HCT116 (cell line): Measurements from ENCODE around the gene SEMA3G. TPM values are rescaled to one million over a fixed set of nuclear protein-coding genes. Genes with fewer than 3 reads are reported as not detected.

Experiments used
- ATAC-seq: fragments of 200-7000 bp; cut with Tn5 transposase; 2 replicates; pipeline ENCODE4 v1.9.1; 2020; ENCODE audit warnings: mild to moderate bottlenecking, moderate library complexity
- BruUV-seq: library from RNA; stranded (reverse); fragments of 400-500 nt; replicated peaks from 2 replicates; lab custom pipeline; 2021; lab: Mats Ljungman, UMichigan
- CTCF ChIA-PET: fragments of 300-600 bp; sonication (Branson Sonifier 250); formaldehyde crosslinking; loops from one replicate; lab custom pipeline; 2021; ENCODE audit warnings: antibody characterized with exemption; lab: Charles Lee
- POLR2A ChIA-PET: fragments of 300-600, 350-600 bp; sonication (Branson Sonifier 250); formaldehyde crosslinking; loops from one replicate; lab custom pipeline; 2021; ENCODE audit warnings: antibody characterized with exemption; lab: Charles Lee
- RAD21 ChIA-PET, 2 experiments: fragments of 300-600 bp; sonication (Branson Sonifier 250); formaldehyde crosslinking; loops; one replicate each; lab custom pipeline; 2023; ENCODE audit warnings: low total read pairs in 2 of 2; ENCODE audit not compliant: uncharacterized antibody in 2 of 2, unreplicated experiment in 2 of 2, low non-redundant PET in 1 of 2; lab: Charles Lee
- DNase-seq: peaks from one replicate; pipeline ENCODE4 v3.0.0-alpha.2; 2010; ENCODE audit warnings: low read depth, low spot score
- H2AFZ ChIP-seq: fragments of 200-600 bp; shearing (Covaris generic), sonication (generic); 2 replicates; pipeline ENCODE4 v1.6.1; 2017; ENCODE audit warnings: low read depth, mixed run types, mixed read lengths, antibody characterized with exemption, low read length; ENCODE audit not compliant: poor library complexity, severe bottlenecking
- H3K27ac ChIP-seq: 2 replicates; pipeline ENCODE4 v1.5.1; 2012; ENCODE audit warnings: low read depth, low read length
- H3K27me3 ChIP-seq: fragments of 200-600 bp; sonication (generic); 2 replicates; pipeline ENCODE4 v1.6.1; 2016; ENCODE audit warnings: mixed run types, low read length, mixed read lengths; ENCODE audit not compliant: insufficient read depth
- H3K36me3 ChIP-seq, 2 experiments: fragments of 200-500 bp in 1 of 2; fragments of 200-600 bp in 1 of 2; sonication (Bioruptor generic) in 1 of 2; sonication (generic) in 1 of 2; 2 replicates each; pipeline versions ENCODE4 v1.5.1 to v1.6.1; 2014 to 2016; ENCODE audit warnings: low read length in 2 of 2, inconsistent platforms in 1 of 2, mixed read lengths in 1 of 2, mixed run types in 1 of 2; ENCODE audit not compliant: insufficient read depth in 2 of 2, control insufficient read depth in 1 of 2
- H3K4me1 ChIP-seq, 2 experiments: fragments of 200-600 bp in 1 of 2; sonication (generic) in 1 of 2; 2 replicates each; pipeline versions ENCODE4 v1.5.1 to v1.6.1; 2012 to 2017; ENCODE audit warnings: low read length in 2 of 2, inconsistent platforms in 1 of 2, mild to moderate bottlenecking in 1 of 2, mixed read lengths in 1 of 2, mixed run types in 1 of 2, moderate library complexity in 1 of 2; ENCODE audit not compliant: insufficient read depth in 2 of 2, control insufficient read depth in 1 of 2
- H3K4me2 ChIP-seq: fragments of 200-600 bp; sonication (generic); 2 replicates; pipeline ENCODE4 v1.6.1; 2017; ENCODE audit warnings: mixed run types, low read length, mixed read lengths
- H3K4me3 ChIP-seq, 2 experiments: fragments of 200-600 bp in 1 of 2; sonication (generic) in 1 of 2; replicated peaks in 1 of 2; 2 replicates each; pipeline ENCODE4 v1.5.1; 2011 to 2016; ENCODE audit warnings: low read length in 2 of 2, control low read depth in 1 of 2, low read depth in 1 of 2, mild to moderate bottlenecking in 1 of 2, mixed read lengths in 1 of 2, mixed run types in 1 of 2
- H3K79me2 ChIP-seq: fragments of 200-600 bp; sonication (generic); 2 replicates; pipeline ENCODE4 v1.6.1; 2017; ENCODE audit warnings: mild to moderate bottlenecking, mixed run types, low read length, moderate library complexity, mixed read lengths; ENCODE audit not compliant: insufficient read depth
- H3K9ac ChIP-seq: fragments of 200-600 bp; sonication (generic); 2 replicates; pipeline ENCODE4 v1.6.1; 2016; ENCODE audit warnings: low read length, mixed read lengths
- H3K9me2 ChIP-seq: fragments of 200-600 bp; sonication (generic), shearing (Covaris generic); 2 replicates; pipeline ENCODE4 v1.6.1; 2017; ENCODE audit warnings: mixed run types, mild to moderate bottlenecking, moderate library complexity; ENCODE audit not compliant: insufficient read depth
- H3K9me3 ChIP-seq, 2 experiments: fragments of 200-500 bp in 1 of 2; fragments of 200-600 bp in 1 of 2; sonication (Bioruptor generic) in 1 of 2; sonication (generic) in 1 of 2; 2 replicates each; pipeline ENCODE4 v1.6.1; 2014 to 2017; ENCODE audit warnings: low read length in 2 of 2, mixed read lengths in 2 of 2, inconsistent platforms in 1 of 2, low read depth in 1 of 2, mild to moderate bottlenecking in 1 of 2, mixed run types in 1 of 2, moderate library complexity in 1 of 2; ENCODE audit not compliant: control insufficient read depth in 1 of 2, insufficient read depth in 1 of 2
- H4K20me1 ChIP-seq: fragments of 200-600 bp; sonication (generic), shearing (Covaris generic); 2 replicates; pipeline ENCODE4 v1.6.1; 2017; ENCODE audit warnings: mixed run types, mild to moderate bottlenecking, moderate library complexity; ENCODE audit not compliant: insufficient read depth
- CBX3 ChIP-seq: IDR thresholded peaks from 2 replicates; pipeline ENCODE4 v1.6.1; 2012; ENCODE audit warnings: low read depth
- CEBPB ChIP-seq: IDR thresholded peaks from 2 replicates; pipeline ENCODE4 v1.6.1; 2012; ENCODE audit warnings: low read depth
- CTCF ChIP-seq, 3 experiments: fragments of 200-600 bp in 1 of 3; sonication (generic) in 1 of 3; IDR thresholded peaks in 2 of 3; conservative IDR thresholded peaks in 1 of 3; 2 replicates each; pipeline ENCODE4 v1.5.1; 2012 to 2017; ENCODE audit warnings: low read depth in 2 of 3, low read length in 2 of 3, antibody characterized with exemption in 1 of 3, borderline replicate concordance in 1 of 3, control low read depth in 1 of 3, mild to moderate bottlenecking in 1 of 3, mixed read lengths in 1 of 3, mixed run types in 1 of 3, moderate library complexity in 1 of 3; ENCODE audit not compliant: insufficient read depth in 1 of 3
- ELF1 ChIP-seq: IDR thresholded peaks from 2 replicates; pipeline ENCODE4 v1.6.1; 2012; ENCODE audit warnings: low read depth, borderline replicate concordance
- EZH2 ChIP-seq: fragments of 200-600 bp; sonication (generic); IDR thresholded peaks from 2 replicates; pipeline ENCODE4 v1.6.1; 2017; ENCODE audit warnings: antibody characterized with exemption, mixed run types
- EZH2phosphoT487 ChIP-seq: fragments of 200-600 bp; IDR thresholded peaks from 2 replicates; pipeline ENCODE4 v1.6.1; 2018; ENCODE audit warnings: antibody characterized with exemption, borderline replicate concordance
- FOSL1 ChIP-seq: IDR thresholded peaks from 2 replicates; pipeline ENCODE4 v1.6.1; 2012; ENCODE audit warnings: low read depth
- POLR2A ChIP-seq: IDR thresholded peaks from 2 replicates; pipeline ENCODE4 v1.7.0; 2011; ENCODE audit warnings: borderline replicate concordance; ENCODE audit not compliant: insufficient read depth, insufficient read length; ENCODE audit errors: extremely low read depth
- POLR2AphosphoS5 ChIP-seq: IDR thresholded peaks from 2 replicates; pipeline ENCODE4 v1.6.1; 2011; ENCODE audit warnings: mild to moderate bottlenecking, low read depth, low read length, moderate library complexity
- RAD21 ChIP-seq: IDR thresholded peaks from 2 replicates; pipeline ENCODE4 v1.6.1; 2012; ENCODE audit warnings: low read depth, mild to moderate bottlenecking
- REST ChIP-seq: IDR thresholded peaks from 2 replicates; pipeline ENCODE4 v1.6.1; 2012; ENCODE audit warnings: low read depth
- SIN3A ChIP-seq: IDR thresholded peaks from 2 replicates; pipeline ENCODE4 v1.6.1; 2012; ENCODE audit warnings: low read depth
- SP1 ChIP-seq: IDR thresholded peaks from 2 replicates; pipeline ENCODE4 v1.6.1; 2012; ENCODE audit warnings: low read depth
- YY1 ChIP-seq: IDR thresholded peaks from 2 replicates; pipeline ENCODE4 v1.6.1; 2011; ENCODE audit warnings: low read length, low read depth, moderate library complexity, mild to moderate bottlenecking; ENCODE audit not compliant: insufficient replicate concordance; ENCODE audit errors: extremely low read depth
- ZFX ChIP-seq: fragments of 450-650 bp; IDR thresholded peaks from 2 replicates; pipeline ENCODE4 v1.6.1; 2017
- ZNF274 ChIP-seq: fragments of 200-500 bp; sonication (Bioruptor generic); IDR thresholded peaks from 2 replicates; pipeline ENCODE4 v1.6.1; 2014; ENCODE audit warnings: mild to moderate bottlenecking, low read depth, low read length, inconsistent platforms
- intact Hi-C: fragments of 100-400 bp; cut with micrococcal nuclease; formaldehyde crosslinking; loops from 2 replicates; pipeline ENCODE4 v1.10.0; 2022
- total RNA-seq: library from RNA; stranded (reverse); gene quantifications from one replicate; pipeline ENCODE4 v1.2.1, GENCODE V29; 2021; ENCODE audit not compliant: unreplicated experiment

SEMA3G gene
- total RNA-seq, 1 experiment from 2014 or later = 4.2 TPM

DNA sequence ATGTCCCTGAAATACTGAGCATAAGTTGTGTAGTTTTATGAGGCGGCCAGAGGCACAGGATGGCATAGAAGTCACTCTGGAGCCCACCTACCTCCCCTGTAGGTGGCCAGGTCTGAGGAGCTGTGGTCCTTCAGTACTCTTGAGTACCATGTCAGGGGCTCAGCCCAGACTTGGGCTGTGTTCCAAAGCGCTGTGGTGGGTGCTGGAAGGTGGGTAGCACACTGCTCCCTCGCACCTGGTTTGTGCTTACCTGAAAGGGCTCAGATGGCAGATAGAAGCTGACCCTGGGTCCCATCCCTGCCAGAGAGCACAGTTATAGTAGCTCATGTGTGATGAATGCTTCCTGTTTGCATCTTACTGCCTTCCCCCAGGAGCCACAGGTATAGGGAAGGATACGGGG lies 26.0 kb upstream of the SEMA3G start:
- no TSS peak for BruUV-seq
- Histone ChIP-seq H3K27me3 (no peaks in the 10 kb centered on the region), H3K9ac (no peak overlapping the region), H3K9me2 (no peaks in the 10 kb centered on the region), H3K4me3 (no peak overlapping the region), H4K20me1 (no peaks in the 10 kb centered on the region), H2AFZ (no peak overlapping the region), H3K9me3 (no peaks in the 10 kb centered on the region), H3K4me1 (no peaks in the 10 kb centered on the region), H3K79me2 (peaks cover 19% of the 10 kb centered on the region), H3K36me3 (peaks cover 23 to 29% of the 10 kb centered on the region in 2 experiments), H3K27ac (no peak overlapping the region), H3K4me2 (no peak overlapping the region)
- ChIA-PET POLR2A (no interaction called here), CTCF (no interaction called here), RAD21 (no interaction called here)
- no peak for DNase-seq
- intact Hi-C loops = loop anchor here (10.0 kb wide), 1 partner anchor 604 kb away; no protein-coding TSS in a partner anchor
- no peak for ATAC-seq
- TF ChIP-seq ZFX (no peak), ZNF274 (no peak)

DNA sequence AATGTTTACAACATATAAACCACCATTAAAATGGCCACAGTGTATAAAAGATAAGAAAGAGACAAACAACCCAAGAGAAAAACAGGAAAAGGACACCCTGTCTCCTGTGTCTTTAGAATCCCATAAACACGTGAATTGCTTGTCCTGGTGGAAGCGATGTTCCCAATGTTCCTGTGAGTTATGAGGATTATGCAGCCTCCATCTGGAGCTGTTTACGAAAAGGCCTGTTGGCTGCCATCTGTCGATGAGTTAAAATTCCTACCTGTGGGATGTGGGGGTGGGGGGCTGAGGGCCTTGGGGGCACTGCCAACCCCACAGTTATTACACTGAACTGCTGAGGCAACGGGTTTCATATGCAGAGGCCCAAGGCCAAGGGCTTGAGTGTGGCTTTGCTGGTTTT lies 24.1 kb upstream of the SEMA3G start:
- Histone ChIP-seq H3K27me3 (no peaks in the 10 kb centered on the region), H4K20me1 (no peaks in the 10 kb centered on the region), H3K27ac (no peak overlapping the region), H3K4me1 (no peaks in the 10 kb centered on the region), H3K4me3 (no peak overlapping the region), H3K4me2 (no peak overlapping the region), H3K9ac (no peak overlapping the region), H3K9me3 (no peaks in the 10 kb centered on the region), H3K79me2 (peaks cover 38% of the 10 kb centered on the region), H2AFZ (no peak overlapping the region), H3K9me2 (no peaks in the 10 kb centered on the region), H3K36me3 (peaks cover 15 to 27% of the 10 kb centered on the region in 2 experiments)
- intact Hi-C loops = no loop called here
- no peak for TF ChIP-seq POLR2AphosphoS5
- TF ChIP-seq POLR2A = no peak
- no peak for TF ChIP-seq EZH2
- no peak for TF ChIP-seq FOSL1
- no peak for TF ChIP-seq EZH2phosphoT487
- TF ChIP-seq SIN3A = no peak
- TF ChIP-seq RAD21 = no peak
- no peak for TF ChIP-seq SP1
- TF ChIP-seq YY1 = no peak
- TF ChIP-seq CTCF (IDR thresholded peaks at IDR 0.05 in 2 of 3, conservative IDR thresholded peaks at IDR 0.05 in 1 of 3; ENCODE audit: borderline replicate concordance in 1 of 3, insufficient read depth in 1 of 3, low read depth in 2 of 3, low read length in 2 of 3) = no peak
- no peak for TF ChIP-seq CBX3
- no peak for TF ChIP-seq CEBPB
- no peak for TF ChIP-seq ELF1
- TF ChIP-seq REST = no peak
- ChIA-PET RAD21 (no interaction called here), CTCF (no interaction called here), POLR2A (interaction anchor here (0.7 kb wide), 1 partner anchor 236 kb away, joined by 3 read pairs; no protein-coding TSS in a partner anchor)
- DNase-seq = no peak
- BruUV-seq = no TSS peak
- ATAC-seq = no peak
